HG03045 (cell line): ENCODE measurements around the gene OR14K1.
"Not testable (repeated sequence)": the region's sequence is repeated elsewhere in the genome, so short reads cannot be mapped to it uniquely, and the experiment has no call there.

Experiments
- ATAC-seq: cut with Tn5 transposase; IDR thresholded peaks from one replicate; pipeline ENCODE4 v1.9.1; 2021; ENCODE audit warnings: mild to moderate bottlenecking, moderate library complexity; ENCODE audit not compliant: unreplicated experiment

Gene OR14K1

GRCh38 chr1:247738315-247738714 is at the start of gene OR14K1:
TSS of gene OR14K1 (plus strand) at chr1:247738615. CDS start at chr1:247738615, 0 bp downstream.
- ATAC-seq, result no peak

- ATAC-seq, result no peak
Observed at GRCh38 chr1:247701338-247701737, 37.1 kb upstream of the OR14K1 start.

- ATAC-seq, result not testable (repeated sequence)
Observed at GRCh38 chr1:247710681-247711080, 27.7 kb upstream of the OR14K1 start.

GRCh38 chr1:247713753-247714152 is 24.7 kb upstream of the OR14K1 start:
- ATAC-seq, result no peak

- ATAC-seq, result no peak
Observed at GRCh38 chr1:247716546-247716945, 21.9 kb upstream of the OR14K1 start, which contains the start of gene OR6F1. TSS of gene OR6F1 (minus strand) at chr1:247716646. CDS start at chr1:247712755, 3,891 bp downstream.

- ATAC-seq, result no peak
Observed at GRCh38 chr1:247721222-247721621, 17.2 kb upstream of the OR14K1 start.

GRCh38 chr1:247740721-247741120 is 2.3 kb downstream of the OR14K1 start:
- ATAC-seq, result no peak

- ATAC-seq, result no peak
Observed at GRCh38 chr1:247741756-247742155, 3.3 kb downstream of the OR14K1 start.

GRCh38 chr1:247742215-247742760 is 3.9 kb downstream of the OR14K1 start:
- not testable (repeated sequence) for ATAC-seq

- no peak for ATAC-seq
Observed at GRCh38 chr1:247746391-247746935, 8.0 kb downstream of the OR14K1 start.

- no peak for ATAC-seq
Observed at GRCh38 chr1:247747616-247748015, 9.2 kb downstream of the OR14K1 start.

- ATAC-seq, result no peak
Observed at GRCh38 chr1:247748041-247748440, 9.6 kb downstream of the OR14K1 start, which contains the start of gene OR14A2. TSS of gene OR14A2 (minus strand) at chr1:247748141.

- ATAC-seq, result no peak
Observed at GRCh38 chr1:247749870-247750269, 11.5 kb downstream of the OR14K1 start.

GRCh38 chr1:247754311-247754710 is 15.9 kb downstream of the OR14K1 start:
- not testable (repeated sequence) for ATAC-seq

- ATAC-seq, result no peak
Observed at GRCh38 chr1:247760456-247760855, 22.0 kb downstream of the OR14K1 start, which contains the start of gene OR1C1. TSS of gene OR1C1 (minus strand) at chr1:247760556. CDS start at chr1:247758406, 2,150 bp downstream.

- no peak for ATAC-seq
Observed at GRCh38 chr1:247769603-247770002, 31.2 kb downstream of the OR14K1 start.
